Stimulated activated CD8-positive, alpha-beta memory T cell treated with anti-CD3 and anti-CD28 coated beads, Interleukin-7, amount 100 ng/mL, for 48 hours (primary cell): ENCODE data around the gene ENGASE.

ENCODE experiments used
- DNase-seq, 2 donors: peaks; one replicate each; pipeline ENCODE4 v3.0.0-alpha.2; 2020; ENCODE audit warnings: low read depth in 1 of 2; ENCODE audit errors: extremely low read depth in 1 of 2

The ENGASE gene

GRCh38 chr17:79039171-79039570 is 35.5 kb upstream of the ENGASE start:
- no peak for DNase-seq

- DNase-seq: no peak
Measured at GRCh38 chr17:79039886-79040285, 34.7 kb upstream of the ENGASE start.

GRCh38 chr17:79041041-79041570 is 33.5 kb upstream of the ENGASE start:
- no peak for DNase-seq

GRCh38 chr17:79041723-79042420 is 32.8 kb upstream of the ENGASE start:
- DNase-seq: no peak

GRCh38 chr17:79042421-79043190 is 32.0 kb upstream of the ENGASE start:
- peak; percentile 26 to 48 for DNase-seq

- no peak for DNase-seq
Measured at GRCh38 chr17:79043191-79043930, 31.3 kb upstream of the ENGASE start.

- DNase-seq: no peak
Measured at GRCh38 chr17:79043931-79044320, 30.7 kb upstream of the ENGASE start.

- DNase-seq: no peak
Measured at GRCh38 chr17:79044462-79044861, 30.2 kb upstream of the ENGASE start.

GRCh38 chr17:79045001-79045729 is 29.5 kb upstream of the ENGASE start:
- no peak for DNase-seq

- DNase-seq: peak; percentile 29 to 39
Measured at GRCh38 chr17:79045842-79046196, 28.8 kb upstream of the ENGASE start.

- DNase-seq: no peak
Measured at GRCh38 chr17:79046197-79046915, 28.3 kb upstream of the ENGASE start.

- DNase-seq: no peak
Measured at GRCh38 chr17:79046916-79047280, 27.7 kb upstream of the ENGASE start.

- no peak for DNase-seq
Measured at GRCh38 chr17:79047291-79047920, 27.2 kb upstream of the ENGASE start.

GRCh38 chr17:79047923-79048825 is 26.4 kb upstream of the ENGASE start:
- no peak for DNase-seq

- DNase-seq: no peak
Measured at GRCh38 chr17:79048826-79049755, 25.5 kb upstream of the ENGASE start.

GRCh38 chr17:79049821-79050220 is 24.8 kb upstream of the ENGASE start:
- DNase-seq: no peak

GRCh38 chr17:79050551-79050950 is 24.1 kb upstream of the ENGASE start:
- no peak for DNase-seq

GRCh38 chr17:79051306-79051705 is 23.3 kb upstream of the ENGASE start:
- DNase-seq: no peak
